Measurements from ENCODE around the gene PARD3B. TPM values are rescaled to one million over a fixed set of nuclear protein-coding genes. Genes with fewer than 3 reads are reported as not detected.

The PARD3B gene
- total RNA-seq, result under 1 TPM; 0.11 to 0.88 TPM

GRCh38 chr2:204544961-204545860, at the start of gene PARD3B:
PARD3B (plus strand) TSS chr2:204545475; CDS start chr2:204546000, 525 bp downstream.
- Mint-ChIP-seq H3K4me1 (ENCODE audit: low read depth) (peaks cover 9% of the 10 kb centered on the region), H3K9me3 (no peaks in the 10 kb centered on the region), H3K27ac (no peak within 1 kb of the TSS), H3K4me3 (peak within 1 kb of the TSS; percentile 69), H3K27me3 (peaks cover 36% of the 10 kb centered on the region), H3K36me3 (ENCODE audit: low read depth) (no peaks in the 10 kb centered on the region)
- no peak for TF ChIP-seq CTCF (IDR thresholded peaks at IDR 0.05)
- CTCF ChIA-PET, result no interaction called here
- intact Hi-C loops (cut with micrococcal nuclease), result no loop called here
- peak; percentile 44 for DNase-seq
- ATAC-seq, result peak; percentile 83
- POLR2A ChIA-PET, result interaction anchor here (0.7 kb wide), 1 partner anchor 15 kb away, joined by 4 read pairs; no protein-coding TSS in a partner anchor

- Mint-ChIP-seq H3K36me3 (ENCODE audit: low read depth) (no peaks in the 10 kb centered on the region), H3K4me1 (ENCODE audit: low read depth) (no peaks in the 10 kb centered on the region), H3K27ac (no peak overlapping the region), H3K4me3 (no peak overlapping the region), H3K27me3 (no peaks in the 10 kb centered on the region), H3K9me3 (no peaks in the 10 kb centered on the region)
- ATAC-seq (no peak), DNase-seq (no peak)
- ChIA-PET POLR2A (no interaction called here), CTCF (no interaction called here)
- no peak for TF ChIP-seq CTCF (IDR thresholded peaks at IDR 0.05)
- intact Hi-C loops (cut with micrococcal nuclease), result no loop called here
Observed at GRCh38 chr2:204496779-204497178, 48.5 kb upstream of the PARD3B start.

- Mint-ChIP-seq H3K4me1 (ENCODE audit: low read depth) (no peaks in the 10 kb centered on the region), H3K9me3 (no peaks in the 10 kb centered on the region), H3K27ac (no peak overlapping the region), H3K27me3 (no peaks in the 10 kb centered on the region), H3K36me3 (ENCODE audit: low read depth) (no peaks in the 10 kb centered on the region), H3K4me3 (no peak overlapping the region)
- intact Hi-C loops (cut with micrococcal nuclease), result no loop called here
- TF ChIP-seq CTCF (IDR thresholded peaks at IDR 0.05), result no peak
- ATAC-seq, result no peak
- CTCF ChIA-PET, result no interaction called here
- POLR2A ChIA-PET, result no interaction called here
- no peak for DNase-seq
Observed at GRCh38 chr2:204497855-204498254, 47.4 kb upstream of the PARD3B start.

GRCh38 chr2:204498291-204498690, 47.0 kb upstream of the PARD3B start:
- Mint-ChIP-seq H3K9me3 (no peaks in the 10 kb centered on the region), H3K27ac (no peak overlapping the region), H3K27me3 (no peaks in the 10 kb centered on the region), H3K36me3 (ENCODE audit: low read depth) (no peaks in the 10 kb centered on the region), H3K4me3 (no peak overlapping the region), H3K4me1 (ENCODE audit: low read depth) (no peaks in the 10 kb centered on the region)
- DNase-seq (no peak), ATAC-seq (no peak)
- no peak for TF ChIP-seq CTCF (IDR thresholded peaks at IDR 0.05)
- ChIA-PET CTCF (no interaction called here), POLR2A (no interaction called here)
- intact Hi-C loops (cut with micrococcal nuclease), result no loop called here

GRCh38 chr2:204503869-204504268, 41.4 kb upstream of the PARD3B start:
- ChIA-PET POLR2A (no interaction called here), CTCF (no interaction called here)
- TF ChIP-seq CTCF (IDR thresholded peaks at IDR 0.05), result no peak
- no peaks in the 10 kb centered on the region for H3K9me3 Mint-ChIP-seq
- no peaks in the 10 kb centered on the region for H3K27me3 Mint-ChIP-seq
- DNase-seq (no peak), ATAC-seq (no peak)
- no peaks in the 10 kb centered on the region for H3K4me1 Mint-ChIP-seq (ENCODE audit: low read depth)
- no peak overlapping the region for H3K27ac Mint-ChIP-seq
- no peaks in the 10 kb centered on the region for H3K36me3 Mint-ChIP-seq (ENCODE audit: low read depth)
- intact Hi-C loops (cut with micrococcal nuclease), result no loop called here
- H3K4me3 Mint-ChIP-seq, result no peak overlapping the region
